Retinal pigment epithelial cell (primary cell): ENCODE results near the gene SPESP1.

Experiments used
- DNase-seq: peaks from one replicate; pipeline ENCODE4 v3.0.0-alpha.2; 2010; ENCODE audit warnings: low read depth
- H3K4me3 ChIP-seq: 2 replicates; pipeline ENCODE4 v1.5.1; 2011; ENCODE audit warnings: mild to moderate bottlenecking, low read length, control low read depth, moderate library complexity
- TF ChIP-seq, protein P1 (sequence below): conservative IDR thresholded peaks from 2 replicates; pipeline ENCODE4 v1.5.1; 2011; ENCODE audit warnings: low read depth, low read length, control low read depth, inconsistent platforms

The SPESP1 gene

GRCh38 chr15:68897016-68897415 lies 33.3 kb upstream of the SPESP1 start:
- TF ChIP-seq, protein P1, sequence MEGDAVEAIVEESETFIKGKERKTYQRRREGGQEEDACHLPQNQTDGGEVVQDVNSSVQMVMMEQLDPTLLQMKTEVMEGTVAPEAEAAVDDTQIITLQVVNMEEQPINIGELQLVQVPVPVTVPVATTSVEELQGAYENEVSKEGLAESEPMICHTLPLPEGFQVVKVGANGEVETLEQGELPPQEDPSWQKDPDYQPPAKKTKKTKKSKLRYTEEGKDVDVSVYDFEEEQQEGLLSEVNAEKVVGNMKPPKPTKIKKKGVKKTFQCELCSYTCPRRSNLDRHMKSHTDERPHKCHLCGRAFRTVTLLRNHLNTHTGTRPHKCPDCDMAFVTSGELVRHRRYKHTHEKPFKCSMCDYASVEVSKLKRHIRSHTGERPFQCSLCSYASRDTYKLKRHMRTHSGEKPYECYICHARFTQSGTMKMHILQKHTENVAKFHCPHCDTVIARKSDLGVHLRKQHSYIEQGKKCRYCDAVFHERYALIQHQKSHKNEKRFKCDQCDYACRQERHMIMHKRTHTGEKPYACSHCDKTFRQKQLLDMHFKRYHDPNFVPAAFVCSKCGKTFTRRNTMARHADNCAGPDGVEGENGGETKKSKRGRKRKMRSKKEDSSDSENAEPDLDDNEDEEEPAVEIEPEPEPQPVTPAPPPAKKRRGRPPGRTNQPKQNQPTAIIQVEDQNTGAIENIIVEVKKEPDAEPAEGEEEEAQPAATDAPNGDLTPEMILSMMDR = no peak
- no peak overlapping the region for H3K4me3 ChIP-seq
- DNase-seq = no peak

DNA sequence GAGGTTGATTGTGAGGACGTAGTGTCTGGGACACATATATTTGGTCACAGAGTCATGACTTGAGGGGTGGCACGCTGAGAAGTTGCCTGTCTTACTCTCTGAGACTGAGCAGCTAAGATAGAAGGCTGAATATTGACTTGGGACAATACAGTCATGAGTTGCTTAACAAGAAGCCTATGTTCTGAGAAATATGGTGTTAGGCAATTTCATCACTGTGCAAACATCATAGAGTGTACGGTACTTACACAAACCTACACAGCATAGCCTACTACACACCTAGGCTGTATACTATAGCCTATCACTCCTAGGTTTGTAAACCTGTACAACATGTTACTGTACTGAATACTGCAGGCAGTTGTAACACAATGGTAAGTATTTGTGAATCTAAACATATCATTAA lies 30.3 kb upstream of the SPESP1 start:
- TF ChIP-seq, protein P1 = no peak
- no peak for DNase-seq
- H3K4me3 ChIP-seq = no peak overlapping the region

- TF ChIP-seq, protein P1 = no peak
- DNase-seq = no peak
- no peak overlapping the region for H3K4me3 ChIP-seq
Observed at GRCh38 chr15:68907396-68907923, 22.9 kb upstream of the SPESP1 start.

DNA sequence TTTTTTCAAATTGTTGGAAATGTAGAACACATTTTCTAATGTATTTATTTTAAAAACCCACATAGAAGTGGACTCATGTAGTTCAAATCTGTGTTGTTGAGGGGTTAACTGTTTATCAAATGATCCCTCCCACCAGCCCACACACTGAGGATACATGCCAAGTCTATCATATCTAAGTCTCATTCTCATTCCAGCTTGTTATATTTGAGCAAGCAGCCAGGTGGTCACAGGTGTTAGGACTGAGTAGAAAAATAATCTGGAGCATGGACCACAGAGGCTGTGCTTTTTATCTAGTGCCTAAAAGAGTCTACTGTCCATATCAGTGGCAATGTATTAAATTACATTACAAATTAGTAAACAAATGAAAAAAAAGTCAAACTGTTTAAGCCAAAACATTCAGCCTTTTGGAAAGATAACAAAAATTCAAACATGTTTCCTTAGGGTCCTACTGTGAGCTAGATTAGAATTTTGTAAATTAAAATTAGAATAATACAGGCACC lies 20.7 kb upstream of the SPESP1 start:
- TF ChIP-seq, protein P1 = no peak
- no peak for DNase-seq
- no peak overlapping the region for H3K4me3 ChIP-seq

DNA sequence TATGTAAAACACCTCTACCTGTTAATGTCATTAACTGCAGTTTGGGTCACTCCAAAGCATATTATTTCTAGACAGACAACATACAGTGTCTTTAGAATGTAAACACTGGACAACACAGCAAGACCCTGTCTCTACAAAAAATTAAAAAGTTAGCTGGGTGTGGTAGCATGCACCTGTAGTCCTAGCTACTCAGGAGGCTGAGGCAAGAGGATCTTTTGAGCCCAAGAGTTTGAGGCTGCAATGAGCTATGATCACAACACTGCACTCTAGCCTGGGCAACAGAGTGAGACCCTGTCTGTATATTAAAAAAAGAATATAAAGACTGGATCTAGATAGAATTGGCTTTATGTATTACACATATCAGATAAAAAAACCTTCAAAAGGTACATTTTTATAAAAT lies 20.0 kb upstream of the SPESP1 start:
- TF ChIP-seq, protein P1 = no peak
- H3K4me3 ChIP-seq = no peak overlapping the region
- no peak for DNase-seq

DNA sequence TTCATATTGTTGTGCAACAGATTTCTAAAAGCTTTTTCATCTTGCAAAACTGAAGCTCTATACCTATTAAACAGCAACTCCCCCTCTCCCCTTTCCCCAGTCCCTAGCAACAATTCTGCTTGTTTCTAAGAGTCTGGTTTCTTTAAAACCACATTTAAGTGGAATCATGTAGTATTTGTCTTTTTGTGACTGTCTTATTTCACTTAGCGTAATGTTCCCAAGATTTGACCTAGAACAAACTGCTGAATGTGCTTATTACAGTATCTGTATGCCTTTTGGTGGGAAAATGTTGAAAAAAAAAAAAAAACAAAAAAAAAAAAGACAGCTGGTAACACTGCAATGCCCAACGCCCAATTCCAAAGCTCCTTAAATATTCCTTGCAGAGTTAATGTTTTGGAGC lies 19.5 kb upstream of the SPESP1 start:
- no peak for DNase-seq
- no peak overlapping the region for H3K4me3 ChIP-seq
- TF ChIP-seq, protein P1 = no peak

DNA sequence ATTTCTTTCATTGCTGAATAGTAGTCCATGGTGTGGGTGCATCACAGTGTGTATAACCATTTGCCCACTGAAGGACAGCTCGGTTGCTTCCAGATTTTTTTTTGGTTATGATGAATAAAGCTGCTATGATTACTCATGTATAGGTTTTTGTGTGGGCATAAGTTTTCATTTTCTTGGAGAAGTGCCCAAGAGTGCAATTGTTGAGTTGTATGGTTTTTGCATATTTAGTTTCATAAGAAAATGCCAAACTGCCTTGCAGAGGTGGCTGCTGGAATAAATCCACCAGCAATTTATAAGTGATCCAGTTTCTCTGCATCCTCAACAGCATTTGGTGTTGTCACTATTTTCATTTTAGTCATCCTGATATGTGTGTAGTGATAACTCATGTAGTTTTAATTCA lies 8.4 kb upstream of the SPESP1 start:
- H3K4me3 ChIP-seq = no peak overlapping the region
- TF ChIP-seq, protein P1 = no peak
- no peak for DNase-seq
